Epithelial cell of esophagus (primary cell): ENCODE results near the gene GNAT3.
A peak's percentile ranks its signal among the peaks of the same experiment; 100 is the strongest.

Source experiments
- DNase-seq: peaks from one replicate; pipeline ENCODE4 v3.0.0; 2010; ENCODE audit warnings: low read depth
- H3K4me3 ChIP-seq: 2 replicates; pipeline ENCODE4 v1.5.1; 2011; ENCODE audit warnings: mild to moderate bottlenecking, low read length, control low read depth
- CTCF ChIP-seq: IDR thresholded peaks from 2 replicates; pipeline ENCODE4 v1.5.1; 2011; ENCODE audit warnings: low read depth, mild to moderate bottlenecking, low read length, control low read depth, inconsistent platforms; ENCODE audit not compliant: insufficient read depth; ENCODE audit errors: missing control alignments

Gene GNAT3

GRCh38 chr7:80443325-80443724 is 68.5 kb downstream of the GNAT3 start:
- H3K4me3 ChIP-seq, result no peak overlapping the region
- DNase-seq, result no peak
- no peak for TF ChIP-seq CTCF

DNA sequence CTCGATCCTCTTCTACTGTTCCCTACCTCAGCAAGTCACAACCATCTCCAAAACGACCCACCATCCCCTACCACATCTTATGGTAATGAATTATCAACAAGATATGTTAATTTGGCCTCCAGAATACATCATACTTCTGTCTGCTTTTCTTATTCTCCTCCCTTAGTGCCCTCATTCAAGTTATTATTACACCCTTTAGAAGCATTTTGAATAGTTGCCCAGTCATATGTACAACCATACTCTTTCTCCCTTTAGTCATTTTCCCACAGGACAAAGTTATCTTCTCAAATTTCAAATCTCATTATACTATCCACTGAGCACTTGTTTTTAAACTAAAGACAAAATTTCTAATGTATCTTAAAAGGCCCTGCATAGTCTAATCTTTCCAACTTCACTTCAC is 71.0 kb downstream of the GNAT3 start:
- no peak for TF ChIP-seq CTCF
- H3K4me3 ChIP-seq, result no peak overlapping the region
- no peak for DNase-seq

GRCh38 chr7:80439894-80440821 is 71.7 kb downstream of the GNAT3 start:
- H3K4me3 ChIP-seq, result no peak overlapping the region
- no peak for TF ChIP-seq CTCF
- peak; percentile 42 for DNase-seq

DNA sequence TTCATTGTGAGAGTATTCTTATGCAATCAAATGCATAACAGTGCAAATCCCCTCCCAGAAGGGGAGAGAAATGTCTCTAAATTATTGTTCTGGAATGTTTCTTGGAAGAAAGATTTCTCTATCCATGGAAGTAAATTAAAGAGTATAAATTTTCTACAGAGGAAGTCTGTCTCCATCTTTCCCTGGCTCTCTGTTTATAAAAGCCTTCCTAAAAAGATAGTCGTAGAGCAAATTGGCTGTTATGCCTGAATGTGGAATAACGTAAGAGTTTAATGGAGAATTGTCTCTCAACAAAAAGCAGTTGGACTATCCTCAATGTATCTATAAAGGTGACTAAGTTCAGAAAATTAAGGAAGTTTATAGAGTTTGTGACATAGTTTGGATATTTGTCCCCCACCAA is 76.3 kb downstream of the GNAT3 start:
- no peak for DNase-seq
- no peak overlapping the region for H3K4me3 ChIP-seq
- TF ChIP-seq CTCF, result no peak

GRCh38 chr7:80434047-80434446 is 77.8 kb downstream of the GNAT3 start:
- DNase-seq, result no peak
- no peak overlapping the region for H3K4me3 ChIP-seq
- TF ChIP-seq CTCF, result no peak

DNA sequence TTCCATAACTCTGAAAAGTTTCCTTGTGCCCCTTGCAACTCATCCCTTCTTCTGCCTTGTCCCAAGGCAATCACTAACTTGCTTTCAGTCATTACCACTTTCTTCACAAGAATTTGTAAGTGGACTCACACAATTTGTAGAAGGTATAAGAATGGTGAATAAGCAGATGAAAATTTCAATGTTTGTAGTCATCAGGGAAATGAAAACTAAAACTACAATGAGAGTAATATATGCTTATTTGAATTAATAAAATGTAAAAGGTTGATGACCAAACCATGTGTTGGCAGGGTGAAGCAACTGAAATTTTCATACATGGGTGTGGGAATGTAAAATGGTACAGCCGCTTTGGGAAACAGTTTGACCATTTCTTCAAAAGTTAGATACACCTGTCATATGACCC is 79.7 kb downstream of the GNAT3 start:
- no peak overlapping the region for H3K4me3 ChIP-seq
- TF ChIP-seq CTCF, result no peak
- DNase-seq, result peak; percentile 40

- H3K4me3 ChIP-seq, result no peak overlapping the region
- no peak for DNase-seq
- no peak for TF ChIP-seq CTCF
Measured at GRCh38 chr7:80429181-80429580, 82.7 kb downstream of the GNAT3 start.
